Measurements from ENCODE around the gene PROP1.

DNA sequence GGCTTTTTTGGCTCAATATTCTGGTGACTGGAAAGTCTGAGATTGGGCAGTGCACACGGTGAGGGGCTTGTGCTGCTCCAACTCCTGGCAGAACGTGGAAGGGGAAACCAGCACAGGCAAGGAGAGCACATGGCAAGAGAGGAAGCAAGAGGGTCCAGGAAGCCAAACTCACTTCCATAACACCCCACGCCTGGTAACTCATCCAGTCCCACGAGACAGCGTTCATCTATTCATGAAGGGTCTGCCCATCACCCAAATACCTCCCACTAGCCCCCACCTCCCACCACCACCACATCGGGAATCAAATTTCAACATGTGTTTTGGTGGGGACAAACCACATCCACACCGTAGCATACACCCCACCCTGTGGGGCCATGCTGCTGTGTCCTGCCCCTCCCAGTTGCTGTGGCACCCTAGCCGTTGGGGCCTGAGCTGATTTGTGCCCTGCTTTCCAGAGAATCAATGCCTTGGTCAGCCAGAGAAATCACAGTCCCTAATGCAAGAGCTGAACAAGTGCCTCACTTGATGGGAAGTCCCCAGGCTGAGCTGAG lies 27.3 kb downstream of the PROP1 start:
- TF ChIP-seq SUZ12 (IDR thresholded peaks at IDR 0.05; ENCODE audit: extremely low read depth, insufficient read depth, insufficient read length) (no peak), ZNF274 (IDR thresholded peaks at IDR 0.05; ENCODE audit: low read depth, low read length) (no peak)

Measured in NT2/D1 (cell line).